HL-60/S4 treated with phorbol 12-myristate 13-acetate at 8.2 ng/mL for 4 days and 3 days (cell line): Measurements from ENCODE around the gene KLHL7.
"Not testable (repeated sequence)": the region's sequence is repeated elsewhere in the genome, so short reads cannot be mapped to it uniquely, and the experiment has no call there.

Source experiments
- in situ Hi-C: fragments of 300-500 bp; cut with MboI; formaldehyde crosslinking; loops from 2 replicates; pipeline ENCODE4 v1.15.0; 2022; ENCODE audit warnings: low sequenced_read_pairs

Gene KLHL7

DNA sequence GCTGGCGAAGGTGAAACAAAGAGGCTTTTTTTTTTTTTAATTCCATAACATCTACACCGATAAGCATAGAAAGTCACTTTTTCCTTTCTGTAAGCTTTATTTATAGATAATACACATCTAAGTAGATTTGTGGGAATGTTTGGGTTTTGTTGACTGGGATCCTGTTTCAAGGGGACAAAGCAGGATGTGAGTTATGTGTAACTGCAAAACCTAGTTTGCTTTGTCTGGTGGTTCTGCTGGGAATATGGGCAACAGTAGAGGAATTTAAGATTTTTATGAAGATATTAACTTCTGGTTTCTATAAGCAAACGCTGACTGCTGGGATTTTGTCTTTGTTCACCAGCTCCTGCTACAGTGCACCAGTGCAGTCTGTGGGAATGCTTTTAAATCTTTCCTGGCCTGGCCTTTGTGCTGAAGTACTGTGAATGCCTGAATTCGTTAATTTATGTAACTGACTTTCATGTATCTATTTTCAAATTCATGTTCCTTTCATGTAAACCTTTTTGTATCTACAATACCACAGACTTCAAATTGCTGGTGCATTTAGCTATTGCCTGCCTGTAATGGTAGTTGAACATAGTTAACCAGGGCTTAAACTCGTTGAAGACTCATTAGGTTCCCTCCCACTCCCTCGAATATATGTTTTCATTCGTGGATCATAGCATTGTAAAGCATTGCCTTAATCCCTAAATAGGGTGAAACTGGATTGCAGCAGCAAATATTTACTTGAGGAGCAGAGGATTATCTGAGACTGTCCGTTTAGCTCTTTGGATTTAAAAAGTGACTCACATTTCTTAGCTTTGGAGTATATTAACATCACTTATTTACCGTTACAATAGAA is 1.5 kb downstream of the KLHL7 start:
- in situ Hi-C loops, result no loop called here

DNA sequence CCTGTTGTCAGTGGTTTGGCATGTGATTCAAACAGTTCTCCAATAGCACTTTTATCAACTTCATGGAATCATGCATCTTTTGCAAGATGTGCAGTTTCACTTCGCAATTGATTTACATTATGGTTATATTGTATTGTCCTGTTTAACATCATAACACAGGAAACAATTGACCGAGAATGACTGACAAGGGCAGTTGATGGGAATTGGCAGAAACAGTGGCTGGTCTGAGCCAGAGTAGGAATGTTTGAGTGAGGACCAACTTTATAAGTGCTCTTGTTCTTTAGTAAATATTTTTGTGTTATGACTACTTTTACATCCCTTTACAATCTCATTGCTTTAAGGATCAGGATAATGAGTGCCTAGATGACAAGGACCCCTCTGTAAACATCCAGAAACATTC is 2.2 kb downstream of the KLHL7 start:
- in situ Hi-C loops, result no loop called here

- in situ Hi-C loops, result no loop called here
Measured at GRCh38 chr7:23108995-23109394, 3.4 kb downstream of the KLHL7 start.

- in situ Hi-C loops, result no loop called here
Measured at GRCh38 chr7:23109470-23109869, 3.9 kb downstream of the KLHL7 start.

- in situ Hi-C loops, result no loop called here
Measured at GRCh38 chr7:23114896-23115295, 9.3 kb downstream of the KLHL7 start.

- in situ Hi-C loops, result no loop called here
Measured at GRCh38 chr7:23115991-23116390, 10.4 kb downstream of the KLHL7 start.

GRCh38 chr7:23117841-23118240 is 12.3 kb downstream of the KLHL7 start:
- in situ Hi-C loops, result no loop called here

DNA sequence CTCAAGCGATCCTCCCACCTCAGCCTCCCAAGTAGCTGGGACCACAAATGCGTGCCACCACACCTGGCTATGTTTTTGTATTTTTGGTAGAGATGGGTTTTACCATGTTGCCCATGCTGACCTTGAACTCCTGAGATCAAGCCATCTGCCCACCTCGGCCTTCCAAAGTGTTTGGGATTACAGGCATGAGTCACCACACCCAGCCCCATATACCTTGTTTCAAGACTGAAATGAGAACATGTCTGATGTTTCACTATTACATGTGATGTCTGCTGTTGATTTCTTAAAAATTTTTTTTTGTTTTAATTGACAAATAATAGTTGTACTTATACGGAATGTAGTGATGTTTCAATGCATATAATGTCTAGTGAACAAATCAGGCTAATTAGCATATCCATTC is 14.5 kb downstream of the KLHL7 start:
- in situ Hi-C loops, result no loop called here

DNA sequence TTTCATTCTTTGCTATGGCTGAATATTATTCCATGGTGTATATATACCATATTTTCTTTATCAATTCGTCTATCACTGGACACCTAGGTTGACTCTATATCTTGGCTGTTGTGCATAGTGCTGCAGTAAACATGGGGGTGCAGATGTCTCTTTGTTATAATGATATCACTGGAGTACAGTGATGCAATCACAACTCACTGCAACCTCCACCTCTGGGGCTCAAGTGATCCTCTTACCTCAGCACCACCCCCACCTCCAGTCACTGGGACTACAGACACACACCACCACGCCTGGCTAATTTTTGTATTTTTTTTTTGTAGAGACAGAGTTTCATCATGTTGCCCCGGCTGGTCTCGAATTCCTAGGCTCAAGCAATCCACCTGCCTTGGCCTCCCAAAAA is 15.6 kb downstream of the KLHL7 start:
- in situ Hi-C loops, result no loop called here

DNA sequence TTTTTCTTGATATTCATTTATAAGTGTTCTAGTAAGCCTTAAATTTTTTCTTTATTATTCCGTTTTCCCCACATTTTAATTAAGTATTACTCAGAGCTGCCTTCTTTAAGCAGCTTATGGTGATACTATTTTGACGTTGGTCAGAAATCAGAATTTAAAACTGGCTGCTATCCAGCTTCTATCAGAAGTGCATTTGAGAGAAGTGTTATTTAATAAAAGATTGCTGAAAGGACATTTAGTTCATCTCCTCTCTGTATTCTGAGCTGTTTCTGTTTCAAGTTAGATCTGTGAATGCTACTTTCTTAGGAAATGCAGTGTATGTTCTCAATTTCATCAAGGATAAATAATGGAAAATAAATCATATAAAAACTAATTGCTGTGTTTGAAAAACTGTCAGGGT is 17.4 kb downstream of the KLHL7 start:
- in situ Hi-C loops, result no loop called here

GRCh38 chr7:23123465-23123864 is 17.9 kb downstream of the KLHL7 start:
- in situ Hi-C loops, result no loop called here

- in situ Hi-C loops, result no loop called here
Measured at GRCh38 chr7:23129036-23129435, 23.5 kb downstream of the KLHL7 start.

DNA sequence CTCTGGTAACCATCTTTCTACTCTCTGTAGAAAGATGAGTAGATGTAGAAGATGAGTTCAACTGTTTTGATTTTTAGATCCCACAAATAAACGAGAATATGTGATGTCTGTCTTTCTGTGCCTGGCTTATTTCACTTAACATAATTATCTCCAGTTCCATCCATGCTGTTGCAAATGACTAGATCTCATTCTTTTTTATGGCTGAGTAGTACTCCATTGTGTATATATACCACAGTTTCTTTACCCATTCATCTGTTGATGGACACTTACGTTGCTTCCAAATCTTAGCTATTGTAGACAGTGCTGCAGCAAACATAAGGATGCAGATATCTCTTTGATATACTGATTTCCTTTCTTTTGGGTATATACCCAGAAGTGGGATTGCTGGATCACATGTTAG is 26.2 kb downstream of the KLHL7 start:
- in situ Hi-C loops, result not testable (repeated sequence)

DNA sequence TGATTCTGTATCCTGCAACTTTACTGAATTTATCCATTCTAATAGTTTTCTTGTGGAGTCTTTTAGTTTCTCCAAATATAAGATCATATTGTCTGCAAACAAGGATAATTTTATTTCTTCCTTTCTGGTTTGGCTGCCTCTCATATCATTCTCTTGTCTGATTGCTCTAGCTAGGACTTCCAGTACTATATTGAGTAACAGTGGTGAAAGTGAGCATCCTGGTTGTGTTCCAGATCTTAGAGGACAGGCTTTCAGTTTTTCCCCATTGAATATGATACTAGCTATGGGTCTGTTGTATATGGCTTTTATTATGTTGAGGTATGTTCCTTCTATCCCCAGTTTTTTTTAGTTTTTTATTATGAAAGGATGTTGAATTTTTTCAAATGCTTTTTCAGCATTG is 28.2 kb downstream of the KLHL7 start:
- in situ Hi-C loops, result no loop called here

DNA sequence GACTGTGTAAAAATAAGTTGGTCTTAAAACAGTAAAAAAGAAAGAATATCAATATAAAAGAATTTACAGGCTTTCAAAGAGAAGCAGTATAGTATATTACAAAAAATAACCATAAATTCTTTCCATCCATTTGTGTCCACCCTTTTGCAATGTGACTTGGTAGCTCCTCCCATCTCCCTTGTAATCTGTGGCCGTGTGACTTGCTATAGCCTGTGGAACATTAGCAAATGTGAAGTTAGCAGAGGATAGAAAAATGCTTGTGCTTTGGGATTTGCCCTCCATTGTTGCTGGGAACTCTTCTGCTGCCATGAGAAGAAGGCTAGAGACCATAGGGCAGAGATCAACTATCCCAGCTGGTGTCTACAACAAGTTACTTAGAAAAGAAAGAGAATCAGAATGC is 30.2 kb downstream of the KLHL7 start:
- in situ Hi-C loops, result no loop called here

- in situ Hi-C loops, result no loop called here
Measured at GRCh38 chr7:23136216-23136615, 30.6 kb downstream of the KLHL7 start.

GRCh38 chr7:23157679-23158078 is 52.1 kb downstream of the KLHL7 start:
- in situ Hi-C loops, result no loop called here

- in situ Hi-C loops, result no loop called here
Measured at GRCh38 chr7:23158546-23158945, 53.0 kb downstream of the KLHL7 start.

GRCh38 chr7:23161482-23161881 is 55.9 kb downstream of the KLHL7 start:
- in situ Hi-C loops, result no loop called here

DNA sequence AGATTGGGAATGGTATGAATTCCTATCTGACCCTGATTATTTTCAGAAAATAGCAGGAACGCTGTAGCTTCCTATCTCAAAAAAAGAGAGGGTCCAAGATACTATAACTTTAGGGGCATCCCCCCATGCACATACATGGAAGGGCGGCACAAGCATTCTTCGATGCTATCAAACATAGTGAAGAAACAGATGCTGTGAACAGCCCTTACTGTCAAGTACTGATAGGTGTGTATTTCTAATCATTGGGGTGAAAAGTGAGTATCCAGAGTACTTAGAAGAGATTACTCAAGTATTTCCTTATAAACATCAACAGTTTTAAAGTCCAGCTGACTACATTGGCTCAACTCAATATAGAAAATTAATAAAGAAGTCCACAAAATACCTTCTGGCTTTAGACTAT is 59.3 kb downstream of the KLHL7 start:
- in situ Hi-C loops, result no loop called here

DNA sequence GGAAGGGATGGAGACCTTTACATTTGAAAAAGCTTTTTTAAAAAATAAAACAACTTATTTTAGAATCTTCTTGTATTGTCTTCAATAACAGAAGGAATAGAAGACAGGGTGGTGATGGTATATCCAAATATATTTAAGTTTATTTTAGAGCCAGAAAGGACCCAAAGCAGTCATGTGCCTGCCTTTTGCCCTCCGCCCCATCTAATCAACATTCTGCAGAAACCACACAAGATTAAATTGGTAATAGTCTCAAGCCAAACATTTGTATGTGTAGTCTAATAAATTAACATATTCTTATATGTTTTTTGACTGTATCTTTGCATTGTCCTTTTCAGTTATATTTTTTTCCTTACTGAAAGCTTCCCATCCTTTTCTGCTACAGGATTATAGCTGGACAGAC is 59.7 kb downstream of the KLHL7 start:
- in situ Hi-C loops, result no loop called here

DNA sequence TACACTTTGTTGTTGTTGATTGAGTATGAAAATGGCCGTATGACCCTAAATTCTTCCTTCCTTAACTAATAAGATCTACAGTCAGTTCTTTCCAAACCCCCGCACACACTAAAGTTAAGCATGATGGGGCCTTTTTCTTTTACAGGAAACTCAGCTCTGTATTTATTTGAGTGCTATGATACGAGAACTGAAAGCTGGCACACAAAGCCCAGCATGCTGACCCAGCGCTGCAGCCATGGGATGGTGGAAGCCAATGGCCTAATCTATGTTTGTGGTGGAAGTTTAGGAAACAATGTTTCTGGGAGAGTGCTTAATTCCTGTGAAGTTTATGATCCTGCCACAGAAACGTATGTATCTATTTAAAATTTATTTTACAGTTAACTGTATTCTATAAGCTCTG is 62.1 kb downstream of the KLHL7 start:
- in situ Hi-C loops, result no loop called here
